OCI-M2 (cell line): ENCODE data around the gene TENT5C.

Source experiments
- DNase-seq: peaks from one replicate; lab custom pipeline; 2025; ENCODE audit not compliant: unreplicated experiment; lab: John Stamatoyannopoulos, UW

Gene TENT5C

GRCh38 chr1:117590273-117590925 lies 15.4 kb upstream of the TENT5C start:
- no peak for DNase-seq

- no peak for DNase-seq
Measured at GRCh38 chr1:117591252-117591651, 14.6 kb upstream of the TENT5C start.

- no peak for DNase-seq
Measured at GRCh38 chr1:117592155-117592554, 13.7 kb upstream of the TENT5C start.

- no peak for DNase-seq
Measured at GRCh38 chr1:117594261-117594990, 11.4 kb upstream of the TENT5C start.

GRCh38 chr1:117596023-117596720 lies 9.7 kb upstream of the TENT5C start:
- no peak for DNase-seq

- DNase-seq: no peak
Measured at GRCh38 chr1:117598489-117598888, 7.4 kb upstream of the TENT5C start.

- no peak for DNase-seq
Measured at GRCh38 chr1:117599286-117600221, 6.3 kb upstream of the TENT5C start.

GRCh38 chr1:117600325-117600943 lies 5.4 kb upstream of the TENT5C start:
- no peak for DNase-seq

- no peak for DNase-seq
Measured at GRCh38 chr1:117600966-117601365, 4.9 kb upstream of the TENT5C start.

GRCh38 chr1:117602862-117603261 lies 3.0 kb upstream of the TENT5C start:
- no peak for DNase-seq

- DNase-seq: no peak
Measured at GRCh38 chr1:117605164-117605773, 579 bp upstream of the TENT5C start.

GRCh38 chr1:117606649-117607430 lies 992 bp downstream of the TENT5C start:
- no peak for DNase-seq

GRCh38 chr1:117607471-117607870 lies 1.6 kb downstream of the TENT5C start:
- DNase-seq: no peak

- no peak for DNase-seq
Measured at GRCh38 chr1:117608115-117608615, 2.3 kb downstream of the TENT5C start.

- no peak for DNase-seq
Measured at GRCh38 chr1:117608758-117609157, 2.9 kb downstream of the TENT5C start.

- DNase-seq: no peak
Measured at GRCh38 chr1:117609471-117609911, 3.6 kb downstream of the TENT5C start.

GRCh38 chr1:117610036-117610435 lies 4.2 kb downstream of the TENT5C start:
- DNase-seq: no peak

GRCh38 chr1:117611121-117611601 lies 5.3 kb downstream of the TENT5C start:
- peak; percentile 20 for DNase-seq

- no peak for DNase-seq
Measured at GRCh38 chr1:117611894-117612483, 6.1 kb downstream of the TENT5C start.
